MM.1S (cell line): ENCODE results near the gene HCRTR1.

Experiments
- DNase-seq: peaks from one replicate; pipeline ENCODE4 v3.0.0-alpha.2; 2015
- H2AFZ ChIP-seq: fragments of 300-600 bp; sonication (generic); 2 replicates; pipeline ENCODE4 v1.6.0; 2016; ENCODE audit warnings: antibody characterized with exemption, low read length
- H3F3A ChIP-seq: fragments of 300-600 bp; sonication (generic); 2 replicates; pipeline ENCODE4 v1.6.1; 2016; ENCODE audit warnings: mild to moderate bottlenecking, antibody characterized with exemption, low read length, moderate library complexity, mixed read lengths; ENCODE audit not compliant: insufficient read depth
- H3K27ac ChIP-seq: fragments of 300-600 bp; sonication (generic); 2 replicates; pipeline ENCODE4 v1.5.1; 2016; ENCODE audit warnings: mild to moderate bottlenecking, low read length
- H3K27me3 ChIP-seq: fragments of 300-600 bp; sonication (generic); replicated peaks from 2 replicates; pipeline ENCODE4 v1.6.0; 2016; ENCODE audit warnings: low read length; ENCODE audit not compliant: insufficient read depth
- H3K36me3 ChIP-seq: fragments of 300-600 bp; sonication (generic); replicated peaks from 2 replicates; pipeline ENCODE4 v1.6.1; 2016; ENCODE audit warnings: mild to moderate bottlenecking, low read length, mixed read lengths; ENCODE audit not compliant: insufficient read depth
- H3K4me1 ChIP-seq: fragments of 300-600 bp; sonication (generic); 2 replicates; pipeline ENCODE4 v1.6.1; 2016; ENCODE audit warnings: low read length, mixed read lengths
- H3K4me2 ChIP-seq: fragments of 300-600 bp; sonication (generic); 2 replicates; pipeline ENCODE4 v1.6.0; 2016; ENCODE audit warnings: low read depth, low read length
- H3K4me3 ChIP-seq: fragments of 300-600 bp; sonication (generic); 2 replicates; pipeline ENCODE4 v1.5.1; 2016; ENCODE audit warnings: low read length, mixed read lengths
- H3K79me2 ChIP-seq: fragments of 300-600 bp; sonication (generic); 2 replicates; pipeline ENCODE4 v1.6.1; 2016; ENCODE audit warnings: mixed run types, low read length, mixed read lengths
- H3K9ac ChIP-seq: fragments of 300-600 bp; sonication (generic); 2 replicates; pipeline ENCODE4 v1.6.1; 2016; ENCODE audit warnings: low read length, mixed read lengths
- H3K9me2 ChIP-seq: fragments of 300-600 bp; sonication (generic); replicated peaks from 2 replicates; pipeline ENCODE4 v1.6.1; 2016; ENCODE audit warnings: mild to moderate bottlenecking, low read length, mixed read lengths; ENCODE audit not compliant: insufficient read depth
- H3K9me3 ChIP-seq: fragments of 300-600 bp; sonication (generic); replicated peaks from 2 replicates; pipeline ENCODE4 v1.6.1; 2016; ENCODE audit warnings: mild to moderate bottlenecking, low read length, mixed read lengths; ENCODE audit not compliant: insufficient read depth
- H4K20me1 ChIP-seq: fragments of 300-600 bp; sonication (generic); 2 replicates; pipeline ENCODE4 v1.6.1; 2016; ENCODE audit warnings: mild to moderate bottlenecking, low read length, moderate library complexity, mixed read lengths; ENCODE audit not compliant: insufficient read depth
- EZH2 ChIP-seq: fragments of 300-600 bp; sonication (generic); optimal IDR thresholded peaks from 2 replicates; pipeline ENCODE3; 2017; ENCODE audit warnings: low read depth, mild to moderate bottlenecking, antibody characterized with exemption, low read length, mixed read lengths
- EZH2phosphoT487 ChIP-seq: fragments of 300-600 bp; sonication (generic); IDR thresholded peaks from 2 replicates; pipeline ENCODE4 v1.6.1; 2018; ENCODE audit warnings: antibody characterized with exemption, low read length
- TF ChIP-seq, protein P1 (sequence below): fragments of 300-600 bp; sonication (generic); IDR thresholded peaks from 2 replicates; pipeline ENCODE4 v1.5.1; 2016; ENCODE audit warnings: antibody characterized with exemption, low read length, mixed read lengths

HCRTR1 gene

DNA sequence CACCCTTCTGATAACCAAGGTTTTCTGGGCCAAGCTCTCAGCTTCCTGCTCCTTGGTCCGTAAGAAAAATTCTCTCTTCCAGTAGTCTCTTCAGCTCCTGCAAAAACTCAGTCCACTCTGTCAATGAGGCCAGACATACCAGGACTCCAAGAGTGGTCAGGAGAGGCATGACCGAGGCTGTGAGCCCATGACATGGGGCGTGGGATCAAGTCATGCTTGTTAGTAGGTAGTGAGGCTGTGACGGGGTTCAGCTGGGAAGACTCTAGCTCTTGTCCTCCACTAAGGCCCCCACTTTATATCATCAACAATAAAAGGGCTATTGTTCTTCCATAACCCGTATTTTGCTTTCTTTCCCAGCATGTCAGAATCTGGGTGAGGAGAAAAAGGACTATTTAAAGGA lies 10.1 kb upstream of the HCRTR1 start:
- H2AFZ ChIP-seq: no peak overlapping the region
- no peaks in the 10 kb centered on the region for H3K36me3 ChIP-seq
- no peak overlapping the region for H3K4me2 ChIP-seq
- no peak overlapping the region for H3K9ac ChIP-seq
- H4K20me1 ChIP-seq: no peaks in the 10 kb centered on the region
- no peaks in the 10 kb centered on the region for H3K9me2 ChIP-seq
- H3K9me3 ChIP-seq: no peaks in the 10 kb centered on the region
- no peaks in the 10 kb centered on the region for H3K79me2 ChIP-seq
- peaks cover 15% of the 10 kb centered on the region for H3K4me1 ChIP-seq
- no peak for DNase-seq
- H3K4me3 ChIP-seq: no peak overlapping the region
- H3K27me3 ChIP-seq: no peaks in the 10 kb centered on the region
- no peak overlapping the region for H3K27ac ChIP-seq
- no peaks in the 10 kb centered on the region; the same call in 1 of the 2 replicates for H3F3A ChIP-seq
- no peak for TF ChIP-seq EZH2
- TF ChIP-seq, protein P1, sequence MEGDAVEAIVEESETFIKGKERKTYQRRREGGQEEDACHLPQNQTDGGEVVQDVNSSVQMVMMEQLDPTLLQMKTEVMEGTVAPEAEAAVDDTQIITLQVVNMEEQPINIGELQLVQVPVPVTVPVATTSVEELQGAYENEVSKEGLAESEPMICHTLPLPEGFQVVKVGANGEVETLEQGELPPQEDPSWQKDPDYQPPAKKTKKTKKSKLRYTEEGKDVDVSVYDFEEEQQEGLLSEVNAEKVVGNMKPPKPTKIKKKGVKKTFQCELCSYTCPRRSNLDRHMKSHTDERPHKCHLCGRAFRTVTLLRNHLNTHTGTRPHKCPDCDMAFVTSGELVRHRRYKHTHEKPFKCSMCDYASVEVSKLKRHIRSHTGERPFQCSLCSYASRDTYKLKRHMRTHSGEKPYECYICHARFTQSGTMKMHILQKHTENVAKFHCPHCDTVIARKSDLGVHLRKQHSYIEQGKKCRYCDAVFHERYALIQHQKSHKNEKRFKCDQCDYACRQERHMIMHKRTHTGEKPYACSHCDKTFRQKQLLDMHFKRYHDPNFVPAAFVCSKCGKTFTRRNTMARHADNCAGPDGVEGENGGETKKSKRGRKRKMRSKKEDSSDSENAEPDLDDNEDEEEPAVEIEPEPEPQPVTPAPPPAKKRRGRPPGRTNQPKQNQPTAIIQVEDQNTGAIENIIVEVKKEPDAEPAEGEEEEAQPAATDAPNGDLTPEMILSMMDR: no peak

DNA sequence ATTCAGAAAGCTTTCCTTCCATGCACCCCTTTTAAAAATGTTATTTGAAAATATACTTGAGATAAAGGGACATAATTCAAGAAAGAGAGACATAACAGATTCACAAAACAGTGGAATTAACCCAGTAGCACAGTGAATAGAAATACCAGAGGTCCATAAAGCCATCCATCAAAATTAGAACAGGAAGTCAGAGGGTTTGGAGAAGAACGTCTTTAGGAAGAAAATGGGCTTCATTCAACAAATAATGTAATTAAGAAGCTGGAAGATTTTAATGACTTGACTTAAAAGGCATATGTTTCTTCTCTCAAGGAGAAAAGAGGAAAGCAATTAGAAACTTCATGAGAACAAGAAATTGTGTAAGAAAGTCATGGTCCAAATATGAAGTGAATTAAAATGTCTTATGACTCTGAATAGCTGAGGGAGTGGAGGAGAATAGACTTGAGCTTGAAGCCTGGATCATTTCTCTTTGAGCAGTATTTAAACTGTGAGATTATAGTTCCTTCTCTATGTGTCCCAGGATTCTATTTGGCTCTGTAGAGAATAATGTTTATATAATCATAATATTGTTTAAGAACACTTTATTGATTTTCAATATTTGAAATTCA lies 7.9 kb upstream of the HCRTR1 start:
- Histone ChIP-seq H3F3A (no peaks in the 10 kb centered on the region; the same call in 1 of the 2 replicates), H3K27me3 (no peaks in the 10 kb centered on the region), H3K9ac (no peak overlapping the region), H3K27ac (no peak overlapping the region), H3K79me2 (no peaks in the 10 kb centered on the region), H3K4me1 (peaks cover 15% of the 10 kb centered on the region), H3K4me3 (no peak overlapping the region), H2AFZ (no peak overlapping the region), H3K36me3 (no peaks in the 10 kb centered on the region), H3K9me2 (no peaks in the 10 kb centered on the region), H3K9me3 (no peaks in the 10 kb centered on the region), H3K4me2 (no peak overlapping the region), H4K20me1 (no peaks in the 10 kb centered on the region)
- TF ChIP-seq EZH2phosphoT487 (no peak), EZH2 (no peak)
- TF ChIP-seq, protein P1: no peak
- DNase-seq: no peak

DNA sequence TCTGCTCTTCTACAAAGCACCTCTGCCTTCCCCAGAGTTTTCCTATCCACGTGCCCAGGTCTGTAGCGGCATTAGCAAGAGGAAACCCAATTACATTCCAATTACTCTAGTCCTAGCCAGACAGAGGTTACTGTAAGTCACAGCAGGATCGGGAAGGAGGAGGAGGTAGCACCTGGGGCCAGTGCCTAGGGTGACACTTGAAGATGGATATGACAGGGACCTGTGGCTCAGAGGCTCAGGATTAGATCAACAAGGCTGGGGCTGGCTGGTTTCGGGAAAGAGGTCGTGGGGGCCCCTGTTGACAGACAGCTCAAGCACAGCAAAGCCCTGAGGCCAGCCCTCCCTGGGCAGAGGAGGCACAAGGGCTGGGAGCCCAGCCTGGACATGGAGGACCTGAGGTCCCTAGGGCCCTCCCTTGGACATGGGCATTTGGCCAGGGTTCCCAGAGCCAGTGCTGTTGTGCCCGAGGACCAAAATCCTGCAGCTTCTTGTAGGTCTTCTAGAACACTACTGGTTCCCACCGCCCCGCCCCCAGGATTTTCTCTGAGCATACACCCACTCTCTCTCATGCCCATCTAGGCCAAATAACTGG lies 3.0 kb upstream of the HCRTR1 start:
- Histone ChIP-seq H3K9me3 (no peaks in the 10 kb centered on the region), H3K9ac (no peak overlapping the region), H3K9me2 (no peaks in the 10 kb centered on the region), H3K4me1 (no peaks in the 10 kb centered on the region), H3K79me2 (no peaks in the 10 kb centered on the region), H3F3A (no peaks in the 10 kb centered on the region), H3K4me2 (no peak overlapping the region), H3K4me3 (no peak overlapping the region), H3K27ac (no peak overlapping the region), H3K27me3 (peaks cover 18% of the 10 kb centered on the region), H3K36me3 (no peaks in the 10 kb centered on the region), H2AFZ (no peak overlapping the region), H4K20me1 (no peaks in the 10 kb centered on the region)
- DNase-seq: no peak
- TF ChIP-seq EZH2: no peak
- TF ChIP-seq EZH2phosphoT487: no peak
- TF ChIP-seq, protein P1: no peak
